Amniotic epithelial cell (primary cell): ENCODE data around the gene CHEK1.
A peak's percentile ranks its signal among the peaks of the same experiment; 100 is the strongest.
"Not testable (repeated sequence)": the region's sequence is repeated elsewhere in the genome, so short reads cannot be mapped to it uniquely, and the experiment has no call there.

Experiments used
- DNase-seq: peaks from one replicate; pipeline ENCODE4 v3.0.0-alpha.2; 2010; ENCODE audit warnings: low read depth

The CHEK1 gene

DNA sequence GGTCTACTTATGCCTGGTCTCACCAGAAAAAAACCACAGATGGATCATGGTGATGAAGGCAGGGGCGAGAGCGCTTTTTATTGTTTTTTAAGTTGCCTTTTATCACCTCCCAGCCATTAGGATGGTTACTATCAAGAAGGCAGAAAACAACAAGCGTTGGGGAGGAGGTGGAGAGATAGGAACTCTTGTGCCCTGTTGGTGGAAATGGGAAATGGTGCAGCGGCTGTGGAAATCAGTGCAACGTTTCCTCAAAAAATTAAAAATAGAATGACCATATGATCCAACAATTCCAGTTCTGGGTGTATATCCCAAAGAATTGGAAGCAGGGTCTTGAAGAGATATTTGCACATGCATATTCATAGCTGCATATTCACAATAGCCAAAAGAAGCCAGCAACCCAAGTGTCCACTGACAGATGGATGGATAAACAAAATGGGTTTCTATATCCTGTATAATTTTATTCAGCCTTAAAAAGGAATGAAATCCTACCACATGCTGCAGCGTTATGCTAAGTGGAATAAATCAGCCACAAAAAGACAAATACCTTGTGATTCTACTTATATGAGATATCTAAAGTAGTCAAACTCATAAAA lies 76.2 kb downstream of the CHEK1 start:
- DNase-seq: no peak

DNA sequence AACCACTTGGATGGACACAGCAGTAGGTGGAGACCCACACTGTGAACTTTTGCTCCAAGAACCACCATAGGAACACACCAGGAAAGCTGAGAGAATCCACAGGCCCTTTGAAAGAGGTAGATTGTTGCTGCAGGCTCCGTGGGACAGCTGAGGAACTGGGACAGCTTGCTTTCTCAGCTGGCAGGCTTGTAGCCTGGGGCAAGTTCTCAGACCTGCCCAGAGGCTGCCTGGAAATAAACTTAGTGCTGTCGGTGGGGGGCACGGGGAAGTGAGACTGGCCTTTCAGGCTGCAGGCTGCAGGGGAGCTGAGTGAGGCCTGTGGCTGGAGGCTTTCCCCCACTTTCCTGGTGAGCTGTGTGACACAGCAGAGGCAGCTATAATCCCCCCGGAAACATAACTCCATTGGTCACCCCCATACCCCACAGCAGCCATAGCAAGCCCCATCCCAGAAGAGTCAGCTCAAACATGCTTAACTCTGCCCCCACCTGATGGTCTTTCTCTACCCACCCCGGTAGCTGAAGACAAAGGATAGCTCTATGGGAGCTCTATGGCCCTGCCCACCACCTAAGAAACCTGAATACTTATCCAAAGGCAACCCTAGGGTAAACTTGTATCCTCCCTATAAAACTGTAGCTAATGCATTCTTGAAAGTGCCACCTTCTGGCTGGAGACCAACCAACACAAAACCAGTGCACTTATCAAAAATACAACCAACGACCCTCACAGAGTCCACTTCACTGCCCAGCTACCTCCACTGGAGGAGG lies 77.1 kb downstream of the CHEK1 start:
- no peak for DNase-seq

DNA sequence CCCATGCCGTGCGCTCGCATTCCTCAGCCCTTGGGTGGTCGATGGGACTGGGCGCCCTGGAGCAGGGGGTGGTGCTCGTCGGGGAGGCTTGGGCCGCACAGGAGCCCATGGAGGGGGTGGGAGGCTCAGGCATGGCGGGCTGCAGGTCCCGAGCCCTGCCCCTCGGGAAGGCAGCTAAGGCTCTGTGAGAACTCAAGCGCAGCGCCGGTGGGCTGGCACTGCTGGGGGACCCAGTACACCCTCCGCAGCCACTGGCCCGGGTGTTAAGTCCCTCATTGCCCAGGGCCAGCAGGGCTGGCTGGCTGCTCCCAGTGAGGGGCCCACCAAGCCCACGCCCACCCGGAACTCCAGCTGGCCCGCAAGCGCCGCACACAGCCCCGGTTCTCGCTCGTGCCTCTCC lies 79.7 kb downstream of the CHEK1 start:
- not testable (repeated sequence) for DNase-seq

DNA sequence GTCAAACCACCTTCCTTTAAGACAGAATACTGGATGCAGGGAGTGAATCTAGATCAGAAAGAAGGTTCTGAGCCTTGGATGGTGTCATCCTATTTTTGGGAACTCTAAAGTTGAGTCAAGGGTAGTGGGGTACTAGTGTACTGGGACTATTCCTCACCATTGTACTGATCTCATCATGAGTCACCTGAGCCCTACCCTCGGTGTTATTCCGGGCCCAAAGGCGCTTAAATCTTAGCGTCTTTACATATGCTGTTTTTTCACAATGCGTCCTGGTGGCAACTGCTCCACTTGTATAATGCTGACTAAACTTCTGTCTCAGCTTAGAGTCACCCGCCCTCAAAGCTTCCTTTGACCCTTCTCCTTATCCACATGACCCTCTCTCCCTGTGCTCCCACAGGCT lies 95.8 kb downstream of the CHEK1 start:
- no peak for DNase-seq

DNA sequence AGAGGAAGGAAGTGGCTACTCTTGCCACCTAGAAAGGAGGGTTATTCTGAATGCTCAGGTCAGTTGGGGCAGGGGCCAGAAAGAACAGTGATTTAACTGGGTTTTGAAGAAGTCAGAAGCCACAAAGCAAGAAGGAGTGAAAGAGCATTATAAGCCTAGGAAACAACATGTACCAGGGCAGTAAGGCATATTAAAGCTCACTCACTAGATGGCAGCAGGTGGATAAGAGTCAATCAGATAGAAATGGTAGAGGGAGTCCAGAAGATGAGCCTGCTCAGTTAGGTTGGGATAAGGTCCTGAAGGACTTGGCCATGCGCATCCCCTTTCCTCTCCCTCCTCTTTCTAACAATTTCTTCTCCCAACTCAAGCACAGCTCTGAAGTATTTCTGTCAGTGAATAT lies 99.2 kb downstream of the CHEK1 start:
- DNase-seq: peak; percentile 11
